GM12878 (cell line): Measurements from ENCODE around the gene CDK4. TPM values are rescaled to one million over a fixed set of nuclear protein-coding genes. Genes with fewer than 3 reads are reported as not detected.
A peak's percentile ranks its signal among the peaks of the same experiment; 100 is the strongest.

Experiments
- ATF3 ChIP-seq: IDR thresholded peaks from 2 replicates; pipeline ENCODE4 v1.6.1; 2011; ENCODE audit warnings: low read depth, mild to moderate bottlenecking, low read length, moderate library complexity, borderline replicate concordance; ENCODE audit errors: extremely low read depth
- ATF7 ChIP-seq: fragments of 450-650 bp; IDR thresholded peaks from 2 replicates; pipeline ENCODE4 v1.6.1; 2016; ENCODE audit warnings: low read depth, mild to moderate bottlenecking
- BCL11A ChIP-seq: IDR thresholded peaks from 2 replicates; pipeline ENCODE4 v1.6.1; 2011; ENCODE audit warnings: low read depth, low read length
- CBX5 ChIP-seq: sonication (generic); IDR thresholded peaks from 2 replicates; pipeline ENCODE4 v1.6.1; 2016; ENCODE audit warnings: low read depth, moderate library complexity, mild to moderate bottlenecking, inconsistent platforms
- CUX1 ChIP-seq: IDR thresholded peaks from 2 replicates; pipeline ENCODE4 v1.6.1; 2012; ENCODE audit warnings: improper control_type of control experiment, low read depth, low read length; ENCODE audit not compliant: insufficient replicate concordance
- ESRRA ChIP-seq: IDR thresholded peaks from 2 replicates; pipeline ENCODE4 v1.6.1; 2012; ENCODE audit warnings: mild to moderate bottlenecking, low read length, improper control_type of control experiment
- GABPA ChIP-seq: IDR thresholded peaks from 2 replicates; pipeline ENCODE4 v1.6.1; 2014; ENCODE audit warnings: antibody characterized with exemption, low read depth, mild to moderate bottlenecking, inconsistent platforms
- HDAC2 ChIP-seq: fragments of 200-600 bp; sonication (generic); IDR thresholded peaks from 2 replicates; pipeline ENCODE4 v1.6.1; 2017
- MLLT1 ChIP-seq: fragments of 450-650 bp; IDR thresholded peaks from 2 replicates; pipeline ENCODE4 v1.6.1; 2016; ENCODE audit warnings: mild to moderate bottlenecking
- MTA3 ChIP-seq: IDR thresholded peaks from 2 replicates; pipeline ENCODE4 v1.6.1; 2012; ENCODE audit warnings: low read length, inconsistent platforms, borderline replicate concordance
- NFIC ChIP-seq: IDR thresholded peaks from 2 replicates; pipeline ENCODE4 v1.6.1; 2012; ENCODE audit warnings: low read depth, mild to moderate bottlenecking, inconsistent platforms, low read length, moderate library complexity
- NFXL1 ChIP-seq: fragments of 450-650 bp; IDR thresholded peaks from 2 replicates; pipeline ENCODE4 v1.6.1; 2017; ENCODE audit warnings: antibody characterized with exemption, mild to moderate bottlenecking, borderline replicate concordance
- NKRF ChIP-seq: fragments of 450-650 bp; conservative IDR thresholded peaks from 2 replicates; pipeline ENCODE4 v1.6.1; 2017; ENCODE audit warnings: mild to moderate bottlenecking, moderate library complexity
- PKNOX1 ChIP-seq: fragments of 450-650 bp; IDR thresholded peaks from 2 replicates; pipeline ENCODE4 v1.6.1; 2016; ENCODE audit warnings: mild to moderate bottlenecking
- PML ChIP-seq: IDR thresholded peaks from 2 replicates; pipeline ENCODE4 v1.6.1; 2012; ENCODE audit warnings: low read length, inconsistent platforms
- POLR2AphosphoS5 ChIP-seq: IDR thresholded peaks from 2 replicates; pipeline ENCODE4 v1.6.1; 2011; ENCODE audit warnings: mild to moderate bottlenecking, low read length, inconsistent platforms
- SMAD5 ChIP-seq: IDR thresholded peaks from 2 replicates; pipeline ENCODE4 v1.6.1; 2016; ENCODE audit warnings: antibody characterized with exemption, low read depth
- TCF3 ChIP-seq: IDR thresholded peaks from 2 replicates; pipeline ENCODE4 v1.6.1; 2012; ENCODE audit warnings: low read depth, mild to moderate bottlenecking, low read length, borderline replicate concordance; ENCODE audit not compliant: insufficient read depth
- YY1 ChIP-seq: IDR thresholded peaks from 2 replicates; pipeline ENCODE4 v1.6.1; 2011; ENCODE audit warnings: low read depth, mild to moderate bottlenecking, low read length
- ZNF207 ChIP-seq: fragments of 450-650 bp; IDR thresholded peaks from 2 replicates; pipeline ENCODE4 v1.6.1; 2014; ENCODE audit warnings: antibody characterized with exemption, mild to moderate bottlenecking, borderline replicate concordance
- polyA plus RNA-seq, 11 experiments: library from polyadenylated mRNA; depleted of rRNA in 4 of 11; unstranded in 6 of 11; stranded (reverse) in 5 of 11; fragments of >200 nt; fragmentation: Nextera tagmentation in 4 of 11; fragmentation: Illumina TruSeq in 1 of 11; extraction: Ambion mirVana in 4 of 11; extraction: Trizol in 1 of 11; gene quantifications; 1 replicate in 1 of 11; 2 replicates in 10 of 11; pipeline versions ENCODE4 v1.2.1 to v1.2.3, GENCODE V29; 2011 to 2016; ENCODE audit warnings: inconsistent platforms in 2 of 11, missing spikeins in 2 of 11, low read depth in 1 of 11
- total RNA-seq, 4 experiments: library from RNA; depleted of rRNA in 3 of 4; stranded (reverse); fragments of >200 nt in 3 of 4; fragmentation: Illumina TruSeq in 1 of 4; extraction: Trizol in 1 of 4; gene quantifications; 2 replicates each; pipeline versions ENCODE4 v1.2.1 to v1.2.3, GENCODE V29; 2013 to 2021

The CDK4 gene
- total and polyA plus RNA-seq, 10 of the 15 experiments (the other 5 are each of a cell fraction or from before 2014, with no cell fraction given) = 26.1 to 385 (median 221) TPM

- TF ChIP-seq NKRF (peak; percentile 90), HDAC2 (0 out of 2 replicates have a peak, but pooled peaks have one; percentile 53), MLLT1 (peak; percentile 51; the same call in 1 of the 2 replicates), POLR2AphosphoS5 (peak; percentile 69), BCL11A (no peak), GABPA (peak; percentile 54; the same call in 1 of the 2 replicates), TCF3 (peak; percentile 71), CBX5 (no peak), SMAD5 (peak; percentile 66), PML (peak; percentile 67; the same call in 1 of the 2 replicates), MTA3 (no peak), ATF3 (peak; percentile 98), CUX1 (no peak), PKNOX1 (peak; percentile 82), NFIC (peak; percentile 65), NFXL1 (no peak), ESRRA (peak; percentile 64; the same call in 1 of the 2 replicates), ATF7 (0 out of 2 replicates have a peak, but pooled peaks have one; percentile 60), ZNF207 (peak; percentile 64), YY1 (peak; percentile 31; the same call in 1 of the 2 replicates)
Measured at GRCh38 chr12:57751788-57752667, at the start of gene CDK4 (continued).
